NCI-H1092 (cell line): ENCODE results near the gene SHROOM3.
"Not testable (repeated sequence)": the region's sequence is repeated elsewhere in the genome, so short reads cannot be mapped to it uniquely, and the experiment has no call there.

Source experiments
- DNase-seq: peaks from one replicate; lab custom pipeline; 2025; lab: John Stamatoyannopoulos, UW

Gene SHROOM3

GRCh38 chr4:76445911-76446310 lies 10.9 kb downstream of the SHROOM3 start:
- no peak for DNase-seq

GRCh38 chr4:76447393-76447851 lies 12.4 kb downstream of the SHROOM3 start:
- no peak for DNase-seq

GRCh38 chr4:76448211-76448610 lies 13.2 kb downstream of the SHROOM3 start:
- no peak for DNase-seq

- DNase-seq, result no peak
These were observed 14.3 kb downstream of the SHROOM3 start for GRCh38 chr4:76449362-76449767.

- no peak for DNase-seq
These were observed 14.8 kb downstream of the SHROOM3 start for GRCh38 chr4:76449833-76450232.

GRCh38 chr4:76453232-76453631 lies 18.2 kb downstream of the SHROOM3 start:
- DNase-seq, result no peak

- not testable (repeated sequence) for DNase-seq
These were observed 19.0 kb downstream of the SHROOM3 start for GRCh38 chr4:76454073-76454472.

- no peak for DNase-seq
These were observed 22.9 kb downstream of the SHROOM3 start for GRCh38 chr4:76457885-76458284.

- DNase-seq, result no peak
These were observed 23.3 kb downstream of the SHROOM3 start for GRCh38 chr4:76458297-76458696.

- no peak for DNase-seq
These were observed 23.8 kb downstream of the SHROOM3 start for GRCh38 chr4:76458825-76459224.

GRCh38 chr4:76459291-76459723 lies 24.3 kb downstream of the SHROOM3 start:
- DNase-seq, result no peak

- DNase-seq, result no peak
These were observed 28.5 kb downstream of the SHROOM3 start for GRCh38 chr4:76463568-76463967.

- no peak for DNase-seq
These were observed 35.0 kb downstream of the SHROOM3 start for GRCh38 chr4:76470064-76470463.

- DNase-seq, result no peak
These were observed 35.5 kb downstream of the SHROOM3 start for GRCh38 chr4:76470532-76470931.

- no peak for DNase-seq
These were observed 41.5 kb downstream of the SHROOM3 start for GRCh38 chr4:76476571-76476970.

GRCh38 chr4:76484654-76485053 lies 49.6 kb downstream of the SHROOM3 start:
- no peak for DNase-seq

- DNase-seq, result no peak
These were observed 50.4 kb downstream of the SHROOM3 start for GRCh38 chr4:76485450-76485849.

GRCh38 chr4:76486588-76487276 lies 51.7 kb downstream of the SHROOM3 start:
- no peak for DNase-seq

GRCh38 chr4:76487621-76488020 lies 52.6 kb downstream of the SHROOM3 start:
- no peak for DNase-seq

GRCh38 chr4:76488455-76488854 lies 53.4 kb downstream of the SHROOM3 start:
- no peak for DNase-seq

GRCh38 chr4:76488888-76489685 lies 54.1 kb downstream of the SHROOM3 start:
- no peak for DNase-seq

GRCh38 chr4:76489686-76490161 lies 54.7 kb downstream of the SHROOM3 start:
- DNase-seq, result no peak

- no peak for DNase-seq
These were observed 57.0 kb downstream of the SHROOM3 start for GRCh38 chr4:76492055-76492454.
